A204.1 (cell line): ENCODE measurements around the gene TRIM52.
"Not testable (repeated sequence)": the region's sequence is repeated elsewhere in the genome, so short reads cannot be mapped to it uniquely, and the experiment has no call there.

Experiments
- FAIRE-seq: peaks from 2 replicates; lab custom pipeline; 2012; peaks lifted over from hg19 to GRCh38; lab: Jason Lieb, UNC

The TRIM52 gene

GRCh38 chr5:181260720-181261319 is at the start of gene TRIM52:
TSS of gene TRIM52 (minus strand) at chr5:181261143. CDS start at chr5:181260813, 330 bp downstream.
- no peak for FAIRE-seq

GRCh38 chr5:181287331-181287730 is 26.4 kb upstream of the TRIM52 start:
- not testable (repeated sequence) for FAIRE-seq

GRCh38 chr5:181285962-181286705 is 25.2 kb upstream of the TRIM52 start:
- FAIRE-seq: not testable (repeated sequence)

- FAIRE-seq: not testable (repeated sequence)
Measured at GRCh38 chr5:181283841-181284755, 23.2 kb upstream of the TRIM52 start.

GRCh38 chr5:181283347-181283746 is 22.4 kb upstream of the TRIM52 start:
- no peak for FAIRE-seq

- FAIRE-seq: no peak
Measured at GRCh38 chr5:181282874-181283273, 21.9 kb upstream of the TRIM52 start.

GRCh38 chr5:181282415-181282814 is 21.5 kb upstream of the TRIM52 start:
- FAIRE-seq: not testable (repeated sequence)

- FAIRE-seq: no peak
Measured at GRCh38 chr5:181281984-181282316, 21.0 kb upstream of the TRIM52 start.

- no peak for FAIRE-seq
Measured at GRCh38 chr5:181281077-181281983, 20.4 kb upstream of the TRIM52 start.

GRCh38 chr5:181280251-181280762 is 19.4 kb upstream of the TRIM52 start:
- no peak for FAIRE-seq

- not testable (repeated sequence) for FAIRE-seq
Measured at GRCh38 chr5:181273433-181273744, 12.4 kb upstream of the TRIM52 start.

- FAIRE-seq: no peak
Measured at GRCh38 chr5:181271081-181271480, 10.1 kb upstream of the TRIM52 start.

GRCh38 chr5:181267907-181268306 is 7.0 kb upstream of the TRIM52 start:
- not testable (repeated sequence) for FAIRE-seq

- FAIRE-seq: not testable (repeated sequence)
Measured at GRCh38 chr5:181267291-181267904, 6.5 kb upstream of the TRIM52 start.

- FAIRE-seq: no peak
Measured at GRCh38 chr5:181265092-181265671, 4.2 kb upstream of the TRIM52 start.

GRCh38 chr5:181263633-181264032 is 2.7 kb upstream of the TRIM52 start:
- FAIRE-seq: no peak

- no peak for FAIRE-seq
Measured at GRCh38 chr5:181261320-181262049, 542 bp upstream of the TRIM52 start.

- FAIRE-seq: no peak
Measured at GRCh38 chr5:181259974-181260719, 796 bp downstream of the TRIM52 start.

- FAIRE-seq: no peak
Measured at GRCh38 chr5:181259283-181259682, 1.7 kb downstream of the TRIM52 start.
